Fibroblast of lung (primary cell): ENCODE results near the gene POLR1H. TPM values are rescaled to one million over a fixed set of nuclear protein-coding genes. Genes with fewer than 3 reads are reported as not detected.

Source experiments
- DNase-seq, 2 donors: peaks; one replicate each; pipeline versions ENCODE4 v3.0.0 to v3.0.0-alpha.2; 2010; ENCODE audit warnings: low read depth in 2 of 2
- H2AFZ ChIP-seq: 2 replicates; pipeline ENCODE4 v1.5.1; 2012; ENCODE audit warnings: low read length, control low read depth, inconsistent platforms
- H3K27ac ChIP-seq: 2 replicates; pipeline ENCODE4 v1.5.1; 2011; ENCODE audit warnings: low read length, control low read depth; ENCODE audit not compliant: insufficient read depth
- H3K27me3 ChIP-seq: 2 replicates; pipeline ENCODE4 v1.5.1; 2011; ENCODE audit warnings: mild to moderate bottlenecking, low read length; ENCODE audit not compliant: control insufficient read depth, insufficient read depth
- H3K36me3 ChIP-seq: 2 replicates; pipeline ENCODE4 v1.5.1; 2011; ENCODE audit warnings: low read length; ENCODE audit not compliant: control insufficient read depth, insufficient read depth
- H3K4me1 ChIP-seq: 2 replicates; pipeline ENCODE4 v1.5.1; 2011; ENCODE audit warnings: low read length; ENCODE audit not compliant: control insufficient read depth, insufficient read depth; ENCODE audit errors: extremely low read depth
- H3K4me2 ChIP-seq: 2 replicates; pipeline ENCODE4 v1.5.1; 2011; ENCODE audit warnings: low read length, control low read depth; ENCODE audit not compliant: insufficient read depth; ENCODE audit errors: extremely low read depth
- H3K4me3 ChIP-seq, 4 experiments: fragments of 200-600 bp in 1 of 4; sonication (generic) in 1 of 4; replicated peaks in 1 of 4; 2 replicates each; pipeline ENCODE4 v1.5.1; 2011 to 2016; ENCODE audit warnings: low read length in 4 of 4, low read depth in 3 of 4, mild to moderate bottlenecking in 3 of 4, control low read depth in 2 of 4, inconsistent platforms in 1 of 4, mixed read lengths in 1 of 4; ENCODE audit not compliant: insufficient read depth in 1 of 4; ENCODE audit errors: control extremely low read depth in 1 of 4
- H3K79me2 ChIP-seq: 2 replicates; pipeline ENCODE4 v1.5.1; 2012; ENCODE audit warnings: mild to moderate bottlenecking, low read length, inconsistent platforms; ENCODE audit not compliant: control insufficient read depth, insufficient read depth
- H3K9ac ChIP-seq: 2 replicates; pipeline ENCODE4 v1.5.1; 2011; ENCODE audit warnings: mild to moderate bottlenecking, low read length, control low read depth; ENCODE audit not compliant: insufficient read depth
- H3K9me3 ChIP-seq: 2 replicates; pipeline ENCODE4 v1.5.1; 2012; ENCODE audit warnings: low read depth, low read length; ENCODE audit not compliant: control insufficient read depth, insufficient read depth
- H4K20me1 ChIP-seq: 2 replicates; pipeline ENCODE4 v1.5.1; 2011; ENCODE audit warnings: low read length; ENCODE audit not compliant: control insufficient read depth, insufficient read depth; ENCODE audit errors: extremely low read depth
- CTCF ChIP-seq, 2 donors: IDR thresholded peaks in 1 of 2; conservative IDR thresholded peaks in 1 of 2; 1 replicate in 1 of 2; 2 replicates in 1 of 2; pipeline ENCODE4 v1.5.1; 2011 to 2012; ENCODE audit warnings: low read length in 2 of 2, control low read depth in 1 of 2, inconsistent platforms in 1 of 2, low read depth in 1 of 2, mild to moderate bottlenecking in 1 of 2
- EZH2 ChIP-seq: IDR thresholded peaks from 2 replicates; pipeline ENCODE4 v1.5.1; 2012; ENCODE audit warnings: low read length, control low read depth, mild to moderate bottlenecking; ENCODE audit errors: missing control alignments
- polyA plus RNA-seq, 2 donors: library from polyadenylated mRNA; depleted of rRNA in 1 of 2; stranded (reverse) in 1 of 2; unstranded in 1 of 2; fragments of >200 nt; gene quantifications; 2 replicates each; pipeline ENCODE4 v1.2.1, GENCODE V29; 2011 to 2012; ENCODE audit warnings: missing spikeins in 1 of 2
- total RNA-seq: library from RNA; depleted of rRNA; stranded (reverse); fragments of >200 nt; gene quantifications from 2 replicates; pipeline ENCODE4 v1.2.1, GENCODE V29; 2014

The POLR1H gene
- total and polyA plus RNA-seq, 2 donors (not counting 1 experiment from before 2014, with no cell fraction given), result 25.0 to 46.1 TPM

GRCh38 chr6:30091577-30092381 lies 30.7 kb downstream of the POLR1H start:
- TF ChIP-seq CTCF (conservative IDR thresholded peaks at IDR 0.05 in 1 of 2, IDR thresholded peaks at IDR 0.05 in 1 of 2; ENCODE audit: low read depth in 1 of 2, low read length in 2 of 2) (no peak), EZH2 (no peak)

GRCh38 chr6:30092852-30093543 lies 31.9 kb downstream of the POLR1H start:
- Histone ChIP-seq H3K9me3 (no peaks in the 10 kb centered on the region), H3K79me2 (no peaks in the 10 kb centered on the region), H3K4me2 (no peak overlapping the region), H3K4me3 (no peak overlapping the region), H4K20me1 (no peaks in the 10 kb centered on the region), H3K36me3 (no peaks in the 10 kb centered on the region), H3K4me1 (peaks cover 5% of the 10 kb centered on the region), H3K27me3 (peaks cover 21% of the 10 kb centered on the region), H2AFZ (no peak overlapping the region), H3K9ac (no peak overlapping the region), H3K27ac (no peak overlapping the region)
- TF ChIP-seq CTCF (conservative IDR thresholded peaks at IDR 0.05 in 1 of 2, IDR thresholded peaks at IDR 0.05 in 1 of 2; ENCODE audit: low read depth in 1 of 2, low read length in 2 of 2), result no peak
- no peak for TF ChIP-seq EZH2
- no peak for DNase-seq

More at GRCh38 chr6:30091577-30092381, 30.7 kb downstream of the POLR1H start:
- no peaks in the 10 kb centered on the region for H3K79me2 ChIP-seq
- peak; percentile 29 to 70 for DNase-seq
- no peaks in the 10 kb centered on the region for H4K20me1 ChIP-seq
- H3K4me1 ChIP-seq, result peaks cover 5% of the 10 kb centered on the region
- H3K9ac ChIP-seq, result no peak overlapping the region
- peak overlapping the region; percentile 26 for H2AFZ ChIP-seq
- no peak overlapping the region for H3K27ac ChIP-seq
- H3K9me3 ChIP-seq, result no peaks in the 10 kb centered on the region
- H3K27me3 ChIP-seq, result peaks cover 16% of the 10 kb centered on the region
- no peak overlapping the region for H3K4me3 ChIP-seq
- no peaks in the 10 kb centered on the region for H3K36me3 ChIP-seq
- H3K4me2 ChIP-seq, result peak overlapping the region; percentile 13

GRCh38 chr6:30093951-30094661 lies 33.0 kb downstream of the POLR1H start:
- no peak overlapping the region for H2AFZ ChIP-seq
- no peaks in the 10 kb centered on the region for H4K20me1 ChIP-seq
- H3K79me2 ChIP-seq, result no peaks in the 10 kb centered on the region
- no peaks in the 10 kb centered on the region for H3K9me3 ChIP-seq
- peaks cover 5% of the 10 kb centered on the region for H3K4me1 ChIP-seq
- TF ChIP-seq CTCF (conservative IDR thresholded peaks at IDR 0.05 in 1 of 2, IDR thresholded peaks at IDR 0.05 in 1 of 2; ENCODE audit: low read depth in 1 of 2, low read length in 2 of 2) (no peak), EZH2 (no peak)
- H3K27ac ChIP-seq, result no peak overlapping the region
- no peak for DNase-seq
- H3K9ac ChIP-seq, result no peak overlapping the region
- no peaks in the 10 kb centered on the region for H3K36me3 ChIP-seq
- H3K27me3 ChIP-seq, result peaks cover 24% of the 10 kb centered on the region
- no peak overlapping the region for H3K4me2 ChIP-seq
- no peak overlapping the region for H3K4me3 ChIP-seq
